ENCODE data around the gene CORO2B. TPM values are rescaled to one million over a fixed set of nuclear protein-coding genes. Genes with fewer than 3 reads are reported as not detected.

CORO2B gene
- total and polyA plus RNA-seq, 2 of the 13 experiments (the other 11 are each of a cell fraction or from before 2014, with no cell fraction given), result 0.35 to 0.63 TPM

GRCh38 chr15:68599560-68600071 is 20.8 kb downstream of the CORO2B start:
- H3K36me3 ChIP-seq (replicated peaks in 1 of 2; ENCODE audit: control insufficient read depth in 1 of 2, insufficient read depth in 2 of 2, low read length in 2 of 2), result no peaks in the 10 kb centered on the region
- ChIA-PET CTCF (ENCODE audit: low intra/inter-chr PET ratio, low total read pairs) (no interaction called here), POLR2A (no interaction called here)
- intact Hi-C loops (cut with micrococcal nuclease; ENCODE audit: unreplicated experiment) (no loop called here), in situ Hi-C loops (cut with HindIII; ENCODE audit: extremely low pct_ligation_motif_present, low pct_unique_long_range_greater_than_20kb) (no loop called here)
- H3K9me3 ChIP-seq (ENCODE audit: low read length), result no peaks in the 10 kb centered on the region
- H3K4me3 ChIP-seq (replicated peaks in 1 of 3; ENCODE audit: insufficient read depth in 1 of 3, low read depth in 2 of 3, low read length in 3 of 3), result no peak overlapping the region
- no peak overlapping the region for H3K4me2 ChIP-seq (ENCODE audit: low read depth, low read length)
- H3K4me1 ChIP-seq (ENCODE audit: insufficient read depth, low read length), result no peaks in the 10 kb centered on the region
- H4K20me1 ChIP-seq (ENCODE audit: insufficient read depth, low read length), result no peaks in the 10 kb centered on the region
- FAIRE-seq (no peak), ATAC-seq (no peak), DNase-seq (ENCODE audit: low spot score) (no peak)
- no peak overlapping the region for H3K9ac ChIP-seq (ENCODE audit: insufficient read depth, low read depth, low read length)
- H2AFZ ChIP-seq (ENCODE audit: low read length), result no peak overlapping the region
- BruUV-seq (replicated peaks), result no TSS peak
- 33% methylated on average over 1 of the region's 7 CpGs for WGBS (ENCODE audit: low lambda C conversion rate)
- no peaks in the 10 kb centered on the region for H3K27me3 ChIP-seq (ENCODE audit: control insufficient read depth in 1 of 2, insufficient read depth in 2 of 2, low read length in 2 of 2)
- TF ChIP-seq TEAD2 (CRISPR knock-in tag; IDR thresholded peaks at IDR 0.05) (no peak), ZNF616 (CRISPR knock-in tag; IDR thresholded peaks at IDR 0.05; ENCODE audit: low read depth) (no peak), CENPX (CRISPR knock-in tag; IDR thresholded peaks at IDR 0.05) (no peak), ZNF414 (CRISPR knock-in tag; IDR thresholded peaks at IDR 0.05) (no peak), ZNF644 (CRISPR knock-in tag; IDR thresholded peaks at IDR 0.05; ENCODE audit: low read depth) (no peak), TERF1 (CRISPR knock-in tag; IDR thresholded peaks at IDR 0.05) (no peak), ZBTB21 (CRISPR knock-in tag; IDR thresholded peaks at IDR 0.05) (no peak), DNMT1 (CRISPR knock-in tag; IDR thresholded peaks at IDR 0.05) (no peak), ZNF652 (CRISPR knock-in tag; IDR thresholded peaks at IDR 0.05; ENCODE audit: borderline replicate concordance, low read depth) (no peak), RAD51 (IDR thresholded peaks at IDR 0.05; ENCODE audit: borderline replicate concordance) (no peak), HOMEZ (CRISPR knock-in tag; IDR thresholded peaks at IDR 0.05; ENCODE audit: low read depth) (no peak), ZNF629 (CRISPR knock-in tag; conservative IDR thresholded peaks at IDR 0.05) (no peak), NONO (IDR thresholded peaks at IDR 0.05) (no peak), NONO (CRISPR knock-in tag; conservative IDR thresholded peaks at IDR 0.05) (no peak), ZNF713 (CRISPR knock-in tag; IDR thresholded peaks at IDR 0.05) (no peak), HNF4A (CRISPR knock-in tag; IDR thresholded peaks at IDR 0.05) (no peak), GFI1 (CRISPR knock-in tag; IDR thresholded peaks at IDR 0.05; ENCODE audit: borderline replicate concordance) (no peak), THAP8 (CRISPR knock-in tag; IDR thresholded peaks at IDR 0.05; ENCODE audit: borderline replicate concordance) (no peak), ATF2 (CRISPR knock-in tag; IDR thresholded peaks at IDR 0.05) (no peak), SPEN (CRISPR knock-in tag; IDR thresholded peaks at IDR 0.05; ENCODE audit: low read depth) (no peak), ZNF543 (CRISPR knock-in tag; IDR thresholded peaks at IDR 0.05) (no peak)
- no peaks in the 10 kb centered on the region for H3K79me2 ChIP-seq (ENCODE audit: insufficient read depth, low read length)
- H3K27ac ChIP-seq (ENCODE audit: extremely low read length, insufficient read depth, low read length), result no peak overlapping the region

All from HepG2 (cell line).